Spinal cord (tissue), 10 donors: Measurements from ENCODE around the gene ACSL3. TPM values are rescaled to one million over a fixed set of nuclear protein-coding genes. Genes with fewer than 3 reads are reported as not detected.
A peak's percentile ranks its signal among the peaks of the same experiment; 100 is the strongest.

Source experiments
- DNase-seq, 6 donors: peaks; one replicate each; pipeline versions ENCODE4 v3.0.0 to v3.0.0-alpha.2; 2013 to 2015; ENCODE audit warnings: low spot score in 6 of 6, low read depth in 4 of 6
- H3K27ac ChIP-seq: one replicate; pipeline ENCODE4 v1.5.1; 2013; ENCODE audit warnings: low read depth, low read length, control low read depth
- H3K27me3 ChIP-seq: one replicate; pipeline ENCODE4 v1.6.1; 2013; ENCODE audit warnings: low read length; ENCODE audit not compliant: control insufficient read depth, insufficient read depth
- H3K36me3 ChIP-seq: one replicate; pipeline ENCODE4 v1.6.1; 2013; ENCODE audit warnings: low read length; ENCODE audit not compliant: control insufficient read depth, insufficient read depth
- H3K4me1 ChIP-seq: one replicate; pipeline ENCODE4 v1.6.1; 2013; ENCODE audit warnings: low read length; ENCODE audit not compliant: control insufficient read depth, insufficient read depth
- H3K4me3 ChIP-seq: one replicate; pipeline ENCODE4 v1.5.1; 2013; ENCODE audit warnings: low read depth, low read length, control low read depth
- H3K9me3 ChIP-seq: one replicate; pipeline ENCODE4 v1.6.1; 2013; ENCODE audit warnings: low read length; ENCODE audit not compliant: control insufficient read depth, insufficient read depth
- WGBS: methylation state at CpG from one replicate; pipeline ENCODE4 v1.1.5; 2013; ENCODE audit warnings: missing lambda C conversion rate; ENCODE audit not compliant: insufficient coverage; 5-methylcytosine and 5-hydroxymethylcytosine counted together
- long read RNA-seq, 4 donors: transcript quantifications; one replicate each; lab custom pipeline, GENCODE V29; 2026
- polyA plus RNA-seq, 2 donors: library from polyadenylated mRNA; unstranded; fragments of 120-200 nt; gene quantifications; one replicate each; pipeline ENCODE4 v1.2.1, GENCODE V29; 2013; ENCODE audit not compliant: insufficient read length in 2 of 2
- total RNA-seq, 2 donors: library from RNA; depleted of rRNA in 1 of 2; stranded (reverse); fragments of 120-200 nt in 1 of 2; fragments of >200 nt in 1 of 2; gene quantifications; one replicate each; pipeline versions ENCODE4 v1.2.3 to v1.2.4, GENCODE V29; 2013 to 2014
- donor health status: healthy.

ACSL3 gene
- 100 to 1,000 TPM; 102 to 227 TPM for total RNA-seq
- polyA plus RNA-seq: 100 to 1,000 TPM; 101 to 128 TPM
- long read RNA-seq, donor 1, full-length matches to known transcripts: 15 of 21 reads
- long read RNA-seq, donor 1, partial matches to known transcripts: 6 of 21 reads
- long read RNA-seq, donor 1, other reads (novel, unspliced or antisense): 0 of 21 reads
- long read RNA-seq, donor 2, transcript ACSL3-202 (16 exons, 3,147 nt): major isoform, 9 of 9 reads
- long read RNA-seq, donor 2, partial matches to known transcripts: 0 of 9 reads
- long read RNA-seq, donor 2, other reads (novel, unspliced or antisense): 0 of 9 reads
- long read RNA-seq, donor 3, full-length matches to known transcripts: 9 of 15 reads
- long read RNA-seq, donor 3, partial matches to known transcripts: 6 of 15 reads
- long read RNA-seq, donor 3, other reads (novel, unspliced or antisense): 0 of 15 reads
- long read RNA-seq, donor 4, full-length matches to known transcripts: 4 of 4 reads
- long read RNA-seq, donor 4, partial matches to known transcripts: 0 of 4 reads
- long read RNA-seq, donor 4, other reads (novel, unspliced or antisense): 0 of 4 reads

DNA sequence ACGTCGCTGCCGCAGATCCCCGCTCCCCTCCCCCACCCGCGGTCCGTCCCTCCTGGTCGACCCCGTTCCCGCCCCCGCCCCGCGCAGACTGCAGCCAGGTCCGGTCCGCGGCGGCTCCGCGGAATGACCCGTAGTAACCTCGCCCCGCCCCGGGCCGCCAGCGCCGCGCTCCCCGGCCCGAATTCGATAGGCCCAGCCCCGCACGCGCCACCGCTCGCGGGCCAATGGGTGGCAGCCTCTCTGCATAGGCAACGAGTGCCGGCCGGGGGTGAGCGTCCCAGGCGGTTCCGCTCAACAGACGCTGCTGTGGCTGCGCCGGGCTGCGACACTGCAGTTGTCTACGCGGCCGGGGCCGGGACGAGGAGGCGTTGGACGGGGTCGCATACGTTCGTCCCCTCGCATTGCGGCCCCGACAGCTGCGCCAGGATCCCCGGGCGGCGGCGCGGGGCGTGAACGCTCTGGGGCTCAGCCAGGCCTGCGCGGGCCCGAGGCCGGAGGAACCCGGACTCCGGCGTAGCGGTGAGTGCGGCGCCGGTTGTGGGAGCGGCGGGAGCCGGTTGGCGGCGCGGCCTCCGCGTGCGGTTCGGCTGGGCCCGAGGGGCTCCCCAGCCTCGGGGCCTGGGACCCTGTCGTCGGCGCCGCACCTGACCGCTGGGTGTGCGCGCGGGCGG, at the start of gene ACSL3:
TSS of gene ACSL3 (plus strand) at position 297 of the 671 bp plus-strand sequence. CDS start 47,737 bp downstream, outside the sequence.
- DNase-seq: peak; percentile 81 to 98 (median 89)
- H3K36me3 ChIP-seq: no peaks in the 10 kb centered on the region
- peak within 1 kb of the TSS; percentile 81 for H3K27ac ChIP-seq
- peaks cover 2% of the 10 kb centered on the region for H3K4me1 ChIP-seq
- H3K4me3 ChIP-seq: peak within 1 kb of the TSS; percentile 79
- no peaks in the 10 kb centered on the region for H3K27me3 ChIP-seq
- WGBS: under 1% methylated on average over 89 of the region's 99 CpGs
- H3K9me3 ChIP-seq: no peaks in the 10 kb centered on the region

DNA sequence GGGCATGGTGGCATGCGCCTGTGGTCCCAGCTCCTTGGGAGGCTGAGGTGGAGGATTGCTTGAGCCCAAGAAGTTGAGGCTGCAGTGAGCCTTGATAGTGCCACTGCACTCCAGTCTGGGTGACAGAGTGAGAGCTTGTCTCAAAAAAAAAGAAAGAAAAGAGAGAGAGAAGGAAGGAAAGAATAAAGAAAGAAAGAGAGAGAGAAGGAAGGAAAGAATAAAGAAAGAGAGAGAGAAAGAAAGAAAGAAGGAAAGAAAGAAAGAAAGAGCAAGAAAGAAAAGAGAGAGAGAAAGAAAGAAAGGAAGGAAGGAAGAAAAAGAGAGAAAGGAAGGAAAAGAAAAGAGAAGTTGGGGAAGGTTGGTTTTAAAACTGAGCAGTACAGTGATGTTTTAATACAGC, 49.0 kb upstream of the ACSL3 start:
- no peak for DNase-seq
- Histone ChIP-seq H3K27ac (no peak overlapping the region), H3K27me3 (no peaks in the 10 kb centered on the region), H3K9me3 (no peaks in the 10 kb centered on the region), H3K4me1 (no peaks in the 10 kb centered on the region), H3K4me3 (no peak overlapping the region), H3K36me3 (no peaks in the 10 kb centered on the region)
- 100% methylated on average over 1 of the region's 1 CpG for WGBS

DNA sequence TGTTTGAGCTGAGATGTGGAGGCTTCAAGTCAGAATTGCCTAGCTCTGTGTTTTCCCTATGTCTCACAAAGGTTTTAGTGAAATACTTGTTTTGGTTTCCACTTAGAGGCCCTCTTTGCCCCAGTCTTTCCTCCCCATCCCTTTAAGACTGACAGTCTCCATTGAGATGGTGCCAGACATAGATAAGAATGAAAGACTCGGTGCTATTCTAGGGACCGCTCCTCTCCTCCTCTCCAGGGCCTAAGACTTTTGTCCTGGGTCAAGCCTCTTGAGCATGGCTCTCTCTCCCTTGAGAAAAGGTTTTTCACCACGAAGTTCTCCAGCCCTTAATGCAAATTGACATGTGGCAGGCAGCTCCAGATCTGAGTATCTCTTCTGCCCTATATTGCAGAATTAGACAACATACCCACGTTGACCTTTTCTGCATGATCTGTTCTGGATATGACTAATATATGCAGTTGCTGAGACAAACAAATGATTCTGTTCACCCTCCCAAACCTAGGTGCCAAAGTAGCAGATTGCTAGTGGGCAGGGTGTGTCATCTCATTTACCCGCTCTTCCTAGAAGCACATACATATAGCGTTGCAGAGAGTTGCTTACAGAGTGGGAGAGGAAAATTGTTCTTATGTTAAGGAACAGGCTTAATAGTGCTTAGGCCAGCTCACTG, 47.5 kb upstream of the ACSL3 start:
- Histone ChIP-seq H3K36me3 (no peaks in the 10 kb centered on the region), H3K9me3 (no peaks in the 10 kb centered on the region), H3K27ac (no peak overlapping the region), H3K4me3 (no peak overlapping the region), H3K27me3 (no peaks in the 10 kb centered on the region), H3K4me1 (no peaks in the 10 kb centered on the region)
- WGBS: 72% methylated on average over 4 of the region's 6 CpGs
- no peak for DNase-seq

DNA sequence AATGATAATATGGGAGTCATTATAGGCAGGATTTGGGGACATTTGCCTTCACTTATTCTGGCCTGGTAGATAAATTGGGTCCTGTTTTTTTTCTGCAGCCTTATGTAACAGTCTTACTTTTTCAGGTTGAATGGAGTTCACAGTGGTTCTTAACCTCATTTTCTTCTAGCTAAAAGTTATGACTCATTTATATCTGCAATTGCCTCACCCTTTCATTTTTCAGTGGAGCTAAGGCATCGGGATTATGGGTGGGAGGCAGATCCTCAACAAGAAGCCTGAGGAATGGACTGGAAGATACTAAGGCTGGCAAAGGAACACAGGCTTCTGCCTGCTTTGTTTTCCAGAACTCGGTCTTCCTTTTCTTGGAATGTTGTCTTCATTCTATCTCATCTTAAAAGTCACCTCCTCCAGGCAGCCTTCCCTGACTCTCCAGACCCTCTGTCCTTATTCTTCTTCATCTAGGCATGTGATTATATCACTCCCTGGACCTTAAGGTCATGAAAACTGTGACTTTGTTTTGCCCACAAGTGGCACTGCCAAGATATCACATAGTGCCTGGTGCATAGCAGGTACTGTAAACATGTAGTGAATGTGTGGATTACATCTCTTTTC, 41.0 kb upstream of the ACSL3 start:
- WGBS: 86% methylated on average over 1 of the region's 2 CpGs
- Histone ChIP-seq H3K9me3 (no peaks in the 10 kb centered on the region), H3K27ac (no peak overlapping the region), H3K27me3 (no peaks in the 10 kb centered on the region), H3K36me3 (no peaks in the 10 kb centered on the region), H3K4me1 (no peaks in the 10 kb centered on the region), H3K4me3 (no peak overlapping the region)
- DNase-seq: no peak

DNA sequence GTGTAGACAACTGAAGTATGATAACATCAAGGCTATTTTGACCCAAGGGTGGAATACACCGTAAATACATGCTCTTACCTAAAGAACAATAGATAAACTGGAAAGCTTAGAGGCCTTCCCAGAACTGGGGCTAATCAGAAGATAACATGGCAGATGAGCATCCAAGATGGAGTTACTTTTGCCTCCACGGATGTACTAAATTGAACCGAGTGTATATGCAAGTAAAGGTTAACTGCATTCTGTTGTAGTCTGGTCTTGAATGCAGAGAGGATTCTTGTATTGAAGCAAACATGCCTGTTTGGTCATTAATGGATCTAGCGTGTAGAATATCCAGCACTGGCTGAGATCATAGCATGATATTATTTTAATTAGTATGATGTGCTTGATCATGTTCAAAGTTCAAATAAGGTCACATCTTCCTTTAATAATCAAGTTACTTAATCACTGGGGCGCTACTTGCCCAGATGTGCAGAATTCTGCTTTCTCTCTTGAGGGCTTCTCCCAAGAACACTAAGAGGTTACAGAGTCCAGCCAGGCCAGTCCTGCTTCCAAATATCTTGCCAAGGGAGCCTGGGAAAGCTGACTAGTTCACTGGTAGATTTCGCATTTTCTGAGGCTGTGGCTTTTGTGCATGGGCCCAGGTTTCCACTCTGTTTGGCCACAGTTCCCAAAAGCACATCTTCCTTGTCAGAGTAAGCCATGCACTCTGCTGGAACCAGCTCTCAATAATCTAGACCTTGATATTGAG, 37.5 kb upstream of the ACSL3 start:
- no peak overlapping the region for H3K27ac ChIP-seq
- H3K4me1 ChIP-seq: no peaks in the 10 kb centered on the region
- DNase-seq: no peak
- no peaks in the 10 kb centered on the region for H3K9me3 ChIP-seq
- no peak overlapping the region for H3K4me3 ChIP-seq
- H3K36me3 ChIP-seq: no peaks in the 10 kb centered on the region
- no peaks in the 10 kb centered on the region for H3K27me3 ChIP-seq
- 96% methylated on average over 5 of the region's 6 CpGs for WGBS

DNA sequence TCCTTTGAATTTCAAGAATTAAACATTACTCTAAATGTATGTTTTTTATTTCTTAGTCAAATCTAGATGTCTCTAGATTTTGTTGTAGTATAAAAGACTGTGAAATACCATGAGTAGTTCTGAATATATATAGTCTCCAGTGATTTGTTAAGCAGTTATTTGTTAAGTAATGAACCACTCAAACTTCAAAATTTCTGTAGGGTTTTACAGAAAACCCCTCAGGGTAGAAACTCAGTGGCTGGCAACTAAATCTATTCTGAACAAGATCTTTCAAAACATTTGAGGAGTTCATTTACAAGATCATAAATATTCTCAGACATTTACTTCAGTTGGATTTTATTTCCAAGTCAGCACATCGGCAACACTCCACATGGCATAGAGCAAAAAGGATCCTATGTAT, 35.8 kb upstream of the ACSL3 start:
- no CpG with 5 or more reads among the region's 1 CpG for WGBS
- DNase-seq: no peak
- Histone ChIP-seq H3K36me3 (no peaks in the 10 kb centered on the region), H3K27me3 (no peaks in the 10 kb centered on the region), H3K4me1 (no peaks in the 10 kb centered on the region), H3K9me3 (no peaks in the 10 kb centered on the region), H3K27ac (no peak overlapping the region), H3K4me3 (no peak overlapping the region)

DNA sequence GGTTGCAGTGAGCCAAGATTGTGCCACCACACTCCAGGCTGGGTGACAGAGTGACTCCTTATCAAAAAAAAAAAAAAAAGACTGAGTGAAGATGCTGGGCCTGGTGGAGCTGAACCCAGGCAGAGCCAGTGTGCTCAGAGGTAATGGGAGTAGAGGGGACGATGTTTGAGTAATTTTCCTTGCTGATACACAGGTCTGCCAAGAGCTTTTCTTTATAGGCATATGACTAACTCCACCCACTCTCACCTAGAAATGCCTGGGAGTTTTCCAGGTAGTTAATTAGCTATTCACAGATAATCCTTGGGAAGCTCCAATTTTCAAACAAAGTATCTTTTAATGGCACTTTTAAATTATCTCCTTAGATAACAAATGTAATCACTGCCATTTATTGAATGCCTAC, 33.4 kb upstream of the ACSL3 start:
- Histone ChIP-seq H3K27me3 (no peaks in the 10 kb centered on the region), H3K4me3 (no peak overlapping the region), H3K36me3 (no peaks in the 10 kb centered on the region), H3K27ac (no peak overlapping the region), H3K9me3 (no peaks in the 10 kb centered on the region), H3K4me1 (no peaks in the 10 kb centered on the region)
- DNase-seq: no peak
- WGBS: no CpG with 5 or more reads among the region's 1 CpG

DNA sequence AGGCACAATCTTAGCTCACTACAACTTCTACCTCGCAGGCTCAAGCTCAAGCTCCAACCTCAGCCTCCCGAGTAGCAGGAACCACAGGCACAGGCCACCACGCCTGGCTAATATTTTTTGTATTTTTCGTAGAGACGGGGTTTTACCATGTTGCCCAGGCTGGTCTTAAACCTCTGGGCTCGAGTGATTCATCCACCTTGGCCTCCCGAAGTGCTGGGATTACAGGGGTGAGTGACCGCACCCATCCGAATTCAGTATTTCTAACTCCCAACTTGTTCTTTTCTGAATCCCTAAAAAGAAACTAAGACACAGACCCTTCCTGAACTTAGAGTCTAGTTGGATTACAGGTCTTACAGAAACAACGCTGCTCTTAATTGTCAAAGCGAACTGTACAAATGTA, 32.3 kb upstream of the ACSL3 start:
- Histone ChIP-seq H3K4me1 (no peaks in the 10 kb centered on the region), H3K27me3 (no peaks in the 10 kb centered on the region), H3K4me3 (no peak overlapping the region), H3K9me3 (no peaks in the 10 kb centered on the region), H3K36me3 (no peaks in the 10 kb centered on the region), H3K27ac (no peak overlapping the region)
- 100% methylated on average over 2 of the region's 11 CpGs for WGBS
- DNase-seq: no peak

DNA sequence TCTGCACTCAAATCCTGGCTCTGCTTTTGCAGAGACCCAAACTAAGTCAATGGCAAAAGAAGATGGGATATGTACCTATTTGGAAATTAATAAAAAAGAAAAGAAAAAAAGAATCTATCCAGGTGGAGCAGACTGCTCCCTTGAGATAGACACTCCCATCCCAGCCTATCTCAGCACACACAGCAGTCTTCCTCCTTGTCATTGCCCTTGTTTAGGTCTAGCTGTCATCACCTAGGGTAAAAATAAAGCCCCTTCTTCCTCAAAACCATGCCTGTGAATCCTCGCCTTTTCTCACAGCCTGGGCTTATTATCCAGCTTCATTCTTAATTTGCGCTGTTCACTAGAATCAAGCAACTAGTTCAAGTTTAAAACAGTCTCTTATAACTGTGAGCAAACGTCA, 30.7 kb upstream of the ACSL3 start:
- H3K4me3 ChIP-seq: no peak overlapping the region

More for the DNA sequence above, 30.7 kb upstream of the ACSL3 start:
- Histone ChIP-seq H3K27ac (no peak overlapping the region), H3K27me3 (no peaks in the 10 kb centered on the region), H3K36me3 (no peaks in the 10 kb centered on the region), H3K9me3 (no peaks in the 10 kb centered on the region), H3K4me1 (no peaks in the 10 kb centered on the region)
- WGBS: 90% methylated on average over 2 of the region's 3 CpGs
- DNase-seq: no peak
